Measurements from ENCODE around the gene HRK.
A peak's percentile ranks its signal among the peaks of the same experiment; 100 is the strongest.
"Not testable (repeated sequence)": the region's sequence is repeated elsewhere in the genome, so short reads cannot be mapped to it uniquely, and the experiment has no call there.

The HRK gene

DNA sequence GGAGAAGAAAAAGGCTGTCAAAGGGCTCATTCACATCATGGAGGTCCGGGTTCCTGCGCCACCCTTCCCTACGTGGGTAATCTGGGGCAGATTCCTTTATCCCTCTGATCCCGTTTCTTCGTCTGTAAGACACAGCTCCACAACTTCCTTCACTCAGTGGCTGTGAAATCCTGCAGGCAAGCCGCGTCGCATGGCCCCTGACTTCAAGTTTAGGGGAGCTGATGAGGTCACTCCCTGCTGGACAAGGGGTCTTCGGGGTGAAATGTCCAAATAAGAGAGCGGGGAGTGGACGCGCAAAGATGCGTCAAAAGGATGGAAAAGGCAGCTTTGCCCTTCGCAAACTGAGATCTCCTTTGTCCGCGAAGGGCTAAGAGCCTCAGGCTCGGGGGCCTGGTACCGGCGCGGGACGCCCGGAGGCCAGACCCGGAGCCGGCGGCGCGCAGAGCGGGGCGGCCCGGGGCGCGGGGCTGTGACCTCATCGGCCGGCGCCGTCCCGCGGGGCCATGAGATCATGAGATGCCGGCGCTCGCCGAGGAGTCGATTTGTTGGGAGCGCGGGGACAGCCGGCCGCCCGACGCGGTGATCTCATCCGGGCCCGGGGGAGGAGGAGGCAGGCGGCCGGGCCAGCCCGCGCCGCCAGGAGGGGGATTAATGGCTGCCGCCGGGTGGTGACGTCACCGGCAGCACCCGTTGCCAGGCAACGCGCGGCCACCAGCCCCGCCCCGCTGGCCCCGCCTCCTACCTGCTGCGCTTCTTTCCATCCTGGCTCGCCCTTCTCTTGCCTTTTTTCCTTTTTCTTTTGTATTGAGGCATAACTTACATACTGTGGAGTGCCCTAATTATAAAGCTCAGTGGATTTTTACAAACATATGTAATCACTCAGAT, 62.1 kb downstream of the HRK start:
- peak; percentile 98 for DNase-seq (ENCODE audit: low spot score)
- no peak for TF ChIP-seq CTCF (IDR thresholded peaks at IDR 0.05; ENCODE audit: extremely low read depth, missing control alignments)

DNA sequence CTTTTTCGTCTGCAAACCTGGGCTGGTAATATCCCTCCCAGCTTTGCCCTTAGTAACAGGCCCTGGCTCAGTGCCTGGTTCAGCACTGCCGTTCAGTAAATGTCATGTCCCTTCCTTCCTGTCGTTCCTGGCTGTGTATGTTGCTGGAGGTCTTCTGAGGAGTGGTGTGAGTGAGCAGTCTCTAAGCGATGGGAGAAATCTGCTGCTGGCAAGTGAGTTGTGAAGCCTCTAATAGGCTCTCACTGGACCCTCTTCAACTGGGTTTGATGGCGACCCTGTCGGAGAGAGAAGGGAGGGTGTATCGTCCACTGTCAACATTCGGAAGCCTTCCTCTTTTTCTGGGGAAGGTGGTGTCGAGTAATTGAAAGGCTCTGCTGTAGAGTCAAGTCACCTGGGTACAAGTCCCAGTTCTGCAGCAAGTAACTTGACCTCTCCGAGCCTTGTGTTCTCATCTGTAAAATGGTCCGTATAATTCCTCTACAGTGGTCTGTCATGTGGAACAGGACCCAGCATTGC, 62.8 kb downstream of the HRK start:
- DNase-seq (ENCODE audit: low spot score) = peak; percentile 30
- TF ChIP-seq CTCF (IDR thresholded peaks at IDR 0.05; ENCODE audit: extremely low read depth, missing control alignments) = no peak

- not testable (repeated sequence) for DNase-seq (ENCODE audit: low spot score)
These were observed 66.5 kb downstream of the HRK start for GRCh38 chr12:116814766-116815165.

- TF ChIP-seq CTCF (IDR thresholded peaks at IDR 0.05; ENCODE audit: extremely low read depth, missing control alignments) = no peak
- no peak for DNase-seq (ENCODE audit: low spot score)
These were observed 67.8 kb downstream of the HRK start for GRCh38 chr12:116813271-116814041.

DNA sequence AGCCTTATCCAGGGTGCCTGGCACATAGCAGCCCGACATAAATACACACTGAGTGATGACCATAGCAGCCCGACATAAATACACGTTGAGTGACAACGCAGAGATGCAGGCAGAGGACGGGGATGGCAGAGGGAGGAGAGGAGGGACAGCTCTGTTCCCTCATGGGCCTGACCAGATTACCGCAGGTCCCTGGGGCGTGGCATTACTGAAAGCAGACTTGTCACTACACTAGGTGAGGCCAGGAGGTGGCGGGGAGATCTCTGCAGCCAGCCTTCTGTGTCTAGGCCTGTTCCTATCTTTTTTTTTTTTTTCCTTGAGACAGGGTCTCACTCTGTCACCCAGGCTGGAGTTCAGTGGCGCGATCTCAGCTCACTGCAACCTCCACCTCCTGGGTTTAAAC, 69.0 kb downstream of the HRK start:
- no peak for TF ChIP-seq CTCF (IDR thresholded peaks at IDR 0.05; ENCODE audit: extremely low read depth, missing control alignments)
- no peak for DNase-seq (ENCODE audit: low spot score)

DNA sequence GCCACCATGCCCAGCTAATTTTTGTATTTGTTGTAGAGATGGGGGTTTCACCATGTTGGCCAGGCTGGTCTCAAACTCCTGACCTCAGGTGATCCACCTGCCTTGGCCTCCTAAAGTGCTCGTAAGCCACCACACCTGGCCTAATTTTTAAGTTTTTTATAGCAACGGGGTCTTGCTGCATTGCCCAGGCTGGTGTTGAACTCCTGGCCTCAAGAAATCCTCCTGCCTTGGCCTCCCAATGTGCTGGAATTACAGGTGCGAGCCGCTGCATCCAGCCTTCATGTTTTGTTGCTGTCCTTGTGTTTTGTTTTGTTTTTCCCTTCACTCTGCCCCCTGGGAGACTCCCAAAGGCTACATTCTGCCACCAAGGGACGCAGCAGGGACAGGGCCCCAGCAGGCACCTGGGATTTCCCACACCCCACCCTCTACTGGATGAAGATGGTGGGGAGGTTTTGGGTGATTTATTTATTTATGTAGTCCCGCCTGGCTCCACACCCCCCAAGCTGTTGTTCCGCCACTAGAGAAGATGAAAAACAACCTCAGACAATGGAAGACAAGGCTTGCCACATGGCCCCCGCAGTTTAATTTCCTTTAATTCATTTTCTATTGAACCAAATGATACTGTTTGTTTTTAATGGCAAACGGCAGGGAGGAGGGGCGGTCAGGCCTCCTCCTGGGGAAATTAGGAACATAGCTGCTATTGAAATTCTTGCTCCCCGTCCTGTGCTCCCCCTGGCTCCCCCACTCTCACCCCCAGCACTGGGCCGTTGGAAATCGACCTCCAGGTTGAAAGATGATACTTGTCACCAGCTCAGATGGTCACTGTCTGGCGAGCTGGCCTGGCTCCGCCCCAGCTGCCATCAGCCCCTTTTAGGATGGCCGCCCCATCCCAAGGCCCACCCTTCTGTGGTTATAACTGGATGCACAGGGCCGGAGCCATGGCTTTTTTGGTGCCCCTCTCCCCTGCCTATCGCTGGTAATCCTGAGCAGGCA, 72.8 kb downstream of the HRK start:
- TF ChIP-seq CTCF (IDR thresholded peaks at IDR 0.05; ENCODE audit: extremely low read depth, missing control alignments) = no peak
- DNase-seq (ENCODE audit: low spot score) = no peak

DNA sequence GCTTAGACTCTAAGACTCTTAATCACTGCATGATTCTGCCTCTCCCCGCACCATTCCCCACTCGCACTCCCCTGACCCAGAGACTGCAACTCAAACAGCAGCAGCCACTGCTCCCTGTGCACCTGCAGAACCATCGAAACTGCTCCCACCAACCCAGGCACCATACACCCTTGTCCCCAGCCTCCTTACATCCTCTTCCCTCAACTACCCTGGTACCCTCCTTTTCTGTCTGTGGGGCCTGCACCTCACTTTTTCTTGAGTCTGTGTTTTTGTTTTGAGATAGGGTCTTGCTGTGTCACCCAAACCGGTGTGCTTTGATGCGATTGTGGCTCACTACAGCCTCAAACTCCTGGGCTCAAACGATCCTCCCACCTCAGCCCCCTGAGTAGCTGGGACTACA, 73.7 kb downstream of the HRK start:
- no peak for DNase-seq (ENCODE audit: low spot score)
- no peak for TF ChIP-seq CTCF (IDR thresholded peaks at IDR 0.05; ENCODE audit: extremely low read depth, missing control alignments)

Data from GM20000 (cell line).